Hepatocyte (in vitro differentiated cells): Measurements from ENCODE around the gene NEDD4L.

ENCODE experiments used
- CTCF ChIP-seq: fragments of 200-600 bp; sonication (generic); IDR thresholded peaks from 2 replicates; pipeline ENCODE4 v1.5.1; 2016; ENCODE audit warnings: antibody characterized with exemption, mild to moderate bottlenecking; ENCODE audit not compliant: poor library complexity
- EZH2 ChIP-seq: fragments of 200-600 bp; sonication (generic); IDR thresholded peaks from 2 replicates; pipeline ENCODE4 v1.6.1; 2016; ENCODE audit warnings: antibody characterized with exemption, mild to moderate bottlenecking, borderline replicate concordance

GRCh38 chr18:58080451-58080850 lies 36.4 kb downstream of the NEDD4L start:
- TF ChIP-seq CTCF = no peak
- no peak for TF ChIP-seq EZH2
